ENCODE measurements around the gene GAGE13.
"Not testable (repeated sequence)": the region's sequence is repeated elsewhere in the genome, so short reads cannot be mapped to it uniquely, and the experiment has no call there.

The GAGE13 gene

DNA sequence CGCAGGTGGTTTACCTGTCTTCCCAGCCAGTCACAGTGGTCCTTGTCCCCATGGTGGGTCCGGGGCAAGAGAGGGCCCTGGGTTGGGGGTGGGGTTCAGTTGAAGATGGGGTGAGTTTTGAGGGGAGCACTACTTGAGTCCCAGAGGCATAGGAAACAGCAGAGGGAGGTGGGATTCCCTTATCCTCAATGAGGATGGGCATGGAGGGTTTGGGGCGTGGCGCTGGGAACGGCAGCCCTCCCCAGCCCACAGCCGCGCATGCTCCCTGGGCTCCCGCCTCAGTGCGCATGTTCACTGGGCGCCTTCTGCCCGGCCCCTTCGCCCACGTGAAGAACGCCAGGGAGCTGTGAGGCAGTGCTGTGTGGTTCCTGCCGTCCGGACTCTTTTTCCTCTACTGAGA lies at the start of gene GAGE13:
GAGE13 (plus strand) TSS at position 301 of the 400 bp plus-strand sequence. CDS start 1,156 bp downstream, outside the sequence.
- DNase-seq: not testable (repeated sequence)

GRCh38 chrX:49282647-49283011 lies 48.8 kb upstream of the GAGE13 start:
- DNase-seq: no peak

DNA sequence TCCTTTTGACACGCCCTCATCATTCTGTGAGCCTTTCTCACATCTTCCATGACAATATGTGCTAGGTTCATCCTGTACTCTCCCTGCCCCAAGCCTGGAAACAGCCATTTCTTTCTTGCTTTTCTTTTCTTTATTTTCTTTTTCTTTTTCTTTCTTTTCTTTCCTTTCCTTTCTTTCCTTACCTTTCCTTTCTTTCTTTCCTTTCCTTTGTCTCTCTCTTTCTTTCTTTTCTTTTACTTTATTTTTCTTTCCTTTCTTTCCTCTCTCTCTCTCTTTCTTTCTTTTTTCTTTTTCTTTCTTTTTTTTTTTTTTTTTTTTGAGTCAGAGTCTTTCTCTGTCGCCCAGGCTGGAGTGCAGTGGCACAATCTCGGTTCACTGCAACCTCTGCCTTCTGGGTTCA lies 47.2 kb upstream of the GAGE13 start:
- no peak for DNase-seq

DNA sequence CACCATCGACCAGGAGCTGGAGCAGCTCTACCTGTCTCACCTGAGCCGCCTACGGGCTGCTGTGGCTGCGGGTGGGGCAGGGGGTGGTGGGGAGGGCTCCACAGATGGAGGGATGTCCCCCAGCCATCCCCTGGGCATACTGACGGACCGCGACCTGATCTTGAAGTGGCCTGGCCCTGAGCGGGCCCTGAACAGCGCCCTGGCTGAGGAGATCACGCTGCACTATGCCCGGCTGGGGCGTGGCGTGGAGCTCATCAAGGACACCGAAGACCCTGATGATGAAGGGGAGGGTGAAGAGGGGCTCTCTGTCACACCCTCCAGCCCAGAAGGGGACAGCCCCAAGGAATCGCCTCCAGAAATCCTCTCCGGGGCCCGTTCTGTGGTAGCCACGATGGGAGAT lies 45.2 kb upstream of the GAGE13 start:
- no peak for DNase-seq

GRCh38 chrX:49286581-49286980 lies 44.8 kb upstream of the GAGE13 start:
- no peak for DNase-seq

DNA sequence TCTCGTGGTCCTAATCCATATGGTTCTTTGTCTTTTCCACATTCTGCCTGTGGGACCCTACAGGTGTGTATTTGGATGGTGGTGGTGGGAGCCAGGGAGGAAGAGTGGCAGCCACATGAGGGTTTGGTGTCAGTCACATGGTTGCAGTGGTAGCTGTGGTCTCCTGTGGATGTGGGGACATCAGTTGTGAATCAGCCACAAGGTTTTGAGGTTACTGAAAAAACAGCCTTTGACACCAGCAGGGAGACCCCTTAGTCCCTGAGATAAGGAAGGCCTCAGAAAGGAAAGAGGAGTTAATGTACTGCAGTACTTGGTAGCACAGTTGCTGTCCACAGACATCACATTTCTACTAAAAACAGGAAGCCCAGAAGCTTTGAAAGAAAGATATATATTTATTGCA lies 43.7 kb upstream of the GAGE13 start:
- no peak for DNase-seq

DNA sequence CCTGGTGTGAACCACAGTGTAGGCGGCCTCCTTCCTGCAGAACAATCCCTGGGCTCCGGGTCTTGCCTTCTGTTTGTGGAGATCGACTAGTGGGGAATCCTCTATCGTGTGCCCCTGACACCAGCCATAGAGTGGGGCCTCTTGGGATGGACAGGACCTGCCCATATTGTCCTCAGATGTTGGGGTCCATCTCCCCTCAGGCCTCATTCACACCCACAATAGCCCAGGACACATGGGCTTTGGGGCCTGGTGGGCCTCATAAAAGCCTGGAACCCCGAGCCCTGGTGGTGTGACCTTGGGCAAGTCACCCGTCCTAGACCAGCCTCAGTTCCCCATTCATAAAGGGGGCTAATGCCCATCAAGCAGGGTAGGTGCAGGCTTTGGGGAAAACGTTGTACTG lies 41.2 kb upstream of the GAGE13 start:
- DNase-seq: no peak

DNA sequence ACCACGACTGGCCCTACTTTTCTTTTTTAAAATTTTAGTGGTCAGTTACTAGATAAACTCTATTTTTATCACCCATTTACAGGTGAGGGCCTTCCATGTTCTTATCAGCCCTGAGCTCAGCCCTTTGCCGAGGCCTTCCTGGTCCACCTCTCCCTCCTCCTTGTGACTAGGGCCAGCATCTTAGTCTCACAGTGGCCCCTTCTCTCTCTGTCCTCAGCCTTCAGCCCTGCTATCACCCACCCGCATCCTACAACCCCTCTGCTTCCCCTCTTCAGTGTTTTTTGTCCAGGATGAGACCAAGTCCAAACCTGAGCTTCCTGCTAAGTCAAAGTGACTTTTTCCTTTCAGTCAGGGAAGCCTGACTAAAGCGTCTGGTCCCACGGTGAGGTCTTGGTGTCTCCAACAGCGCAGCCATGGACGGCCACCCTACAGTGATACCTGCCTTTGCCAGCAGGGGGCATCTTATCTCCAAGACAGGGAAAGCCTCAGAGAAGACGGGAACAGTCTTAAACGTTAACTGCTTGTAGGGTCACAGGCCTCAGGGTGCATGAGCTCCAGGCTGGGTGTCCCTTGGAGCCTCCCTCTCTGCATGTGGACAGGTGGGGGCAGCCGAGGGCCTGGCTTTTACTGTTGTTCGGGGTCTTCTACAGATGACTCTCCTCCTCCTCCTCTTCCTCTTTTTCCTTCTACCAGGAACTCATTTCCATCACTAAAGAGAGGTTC lies 39.6 kb upstream of the GAGE13 start:
- DNase-seq: peak; percentile 75

DNA sequence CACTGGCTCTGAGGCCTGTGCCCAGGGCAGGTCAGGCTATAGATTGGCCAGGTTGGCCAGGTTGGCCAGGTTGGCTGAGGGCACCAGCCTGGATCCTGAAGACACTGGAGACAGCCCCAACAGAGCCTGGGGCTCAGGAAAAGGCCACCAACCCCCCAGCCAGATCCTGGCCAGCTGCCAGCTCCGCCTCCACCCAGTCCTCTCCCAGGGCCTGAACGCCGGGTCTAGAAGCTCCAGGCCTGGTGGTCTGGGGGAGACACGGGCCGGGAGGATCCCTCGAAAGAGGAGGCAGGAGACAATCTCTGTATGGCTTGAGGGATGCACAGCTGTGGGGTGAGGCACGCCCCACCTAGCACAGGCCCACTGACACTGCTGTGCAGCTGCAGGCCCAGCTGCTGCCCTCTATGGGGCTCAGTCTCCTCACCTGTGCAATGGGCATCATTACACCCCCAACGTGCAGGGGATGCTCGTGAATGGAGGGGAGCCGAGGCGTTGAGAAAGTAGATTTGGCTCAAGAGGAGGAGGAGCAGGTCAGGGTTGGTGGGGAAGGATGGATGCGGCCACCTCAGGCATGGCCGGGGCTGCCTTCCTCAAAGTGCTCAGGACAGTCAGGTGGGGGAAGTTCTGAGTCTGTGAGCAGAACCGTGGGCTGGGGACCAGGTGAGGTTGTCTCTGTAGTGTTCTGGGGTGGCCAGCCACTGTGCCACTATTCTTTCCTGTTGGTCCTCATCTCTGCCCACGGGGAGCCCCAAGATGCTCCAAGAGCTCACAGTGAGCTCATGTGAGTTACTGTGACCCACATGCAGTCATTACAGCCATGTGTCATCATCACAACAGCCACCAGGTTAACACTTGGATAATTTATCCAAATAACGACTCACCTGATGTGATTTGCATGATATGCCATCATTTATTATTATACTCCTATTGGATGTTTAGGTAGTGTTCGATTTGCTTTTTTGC lies 38.7 kb upstream of the GAGE13 start:
- no peak for DNase-seq

- not testable (repeated sequence) for DNase-seq
Observed at GRCh38 chrX:49299293-49299692, 32.1 kb upstream of the GAGE13 start.

DNA sequence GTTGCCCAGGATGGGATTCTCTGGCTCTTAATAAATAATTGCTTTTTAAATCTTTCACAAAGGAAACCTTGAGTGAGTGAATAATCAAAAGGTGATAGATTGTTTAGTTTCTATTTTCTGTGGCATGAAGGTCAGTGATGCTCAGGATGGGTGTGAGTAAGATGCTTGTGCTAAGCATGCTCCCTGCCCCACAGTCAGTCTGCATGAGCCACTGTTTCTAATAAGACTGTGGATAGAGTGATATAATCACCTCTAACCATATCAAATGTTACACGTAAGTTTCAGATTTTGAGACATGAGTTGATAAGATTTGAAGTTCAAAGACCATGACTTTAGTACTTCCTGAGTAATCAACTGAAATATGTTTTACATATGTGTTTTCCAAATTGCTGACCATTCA lies 30.7 kb upstream of the GAGE13 start:
- DNase-seq: no peak

GRCh38 chrX:49303346-49303745 lies 28.0 kb upstream of the GAGE13 start, which contains the start of gene GAGE10:
TSS of gene GAGE10 (plus strand) at chrX:49303646. CDS start at chrX:49304860, 1,214 bp downstream.
- no peak for DNase-seq

- not testable (repeated sequence) for DNase-seq
Observed at GRCh38 chrX:49307775-49308174, 23.6 kb upstream of the GAGE13 start.

DNA sequence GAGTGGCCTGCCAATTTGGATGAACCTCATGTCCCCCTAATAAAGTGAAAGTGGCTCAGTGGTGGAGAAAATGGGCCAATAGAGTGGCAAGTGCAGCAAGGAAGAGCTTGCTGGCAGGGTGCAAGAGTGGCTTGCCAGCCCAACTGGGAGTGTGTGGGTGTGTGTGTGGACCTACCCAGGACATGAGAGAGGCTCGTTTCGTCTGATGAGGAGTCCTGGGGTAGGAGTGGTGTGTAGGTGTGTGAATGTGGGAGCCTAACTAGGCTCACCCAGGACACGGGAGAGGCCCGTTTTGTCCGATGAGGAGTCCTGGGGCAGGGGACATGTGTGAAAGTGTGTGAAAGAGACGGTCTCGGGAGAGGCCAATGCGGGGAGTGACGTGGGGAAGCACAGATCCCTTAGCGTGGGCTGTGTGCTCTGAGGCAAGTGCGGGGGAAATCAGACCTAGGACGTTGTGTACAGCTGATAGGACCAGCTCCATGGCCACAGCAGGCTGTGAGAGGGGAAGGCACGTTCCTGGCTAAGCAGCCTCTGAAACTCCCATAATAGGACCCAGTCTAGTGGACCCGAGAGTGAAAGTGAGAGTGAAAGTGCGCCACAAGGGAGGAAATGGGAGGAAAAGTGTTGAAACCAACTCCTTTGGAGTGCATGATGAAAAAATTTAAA lies 22.6 kb upstream of the GAGE13 start:
- DNase-seq: no peak

GRCh38 chrX:49309401-49309981 lies 21.9 kb upstream of the GAGE13 start:
- DNase-seq: no peak

DNA sequence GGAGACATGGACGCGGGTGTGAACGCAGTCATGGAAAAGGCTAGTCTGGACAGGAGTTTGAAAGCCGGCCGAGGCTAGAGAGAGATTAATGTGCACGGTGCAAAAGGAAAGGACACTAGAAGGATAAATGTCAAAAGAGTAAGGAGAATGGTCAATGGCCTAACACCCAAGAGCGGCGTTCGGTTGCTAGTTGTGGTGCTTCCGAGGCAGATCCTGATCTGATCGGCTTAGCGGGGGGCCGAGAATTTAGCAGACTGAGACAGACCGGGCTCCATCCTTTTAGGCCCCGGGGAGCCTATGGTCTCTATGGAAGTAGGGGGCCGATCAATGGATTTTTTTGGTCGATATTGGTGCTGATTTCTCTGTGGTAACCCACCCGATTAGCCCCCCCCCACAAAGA lies 21.0 kb upstream of the GAGE13 start:
- DNase-seq: no peak

- DNase-seq: no peak
Observed at GRCh38 chrX:49312176-49312575, 19.2 kb upstream of the GAGE13 start.

- no peak for DNase-seq
Observed at GRCh38 chrX:49316085-49316484, 15.3 kb upstream of the GAGE13 start.

- DNase-seq: not testable (repeated sequence)
Observed at GRCh38 chrX:49321737-49322136, 9.6 kb upstream of the GAGE13 start, which contains the start of gene GAGE12J. TSS of gene GAGE12J (plus strand) at chrX:49322037. CDS start at chrX:49323194, 1,157 bp downstream.

DNA sequence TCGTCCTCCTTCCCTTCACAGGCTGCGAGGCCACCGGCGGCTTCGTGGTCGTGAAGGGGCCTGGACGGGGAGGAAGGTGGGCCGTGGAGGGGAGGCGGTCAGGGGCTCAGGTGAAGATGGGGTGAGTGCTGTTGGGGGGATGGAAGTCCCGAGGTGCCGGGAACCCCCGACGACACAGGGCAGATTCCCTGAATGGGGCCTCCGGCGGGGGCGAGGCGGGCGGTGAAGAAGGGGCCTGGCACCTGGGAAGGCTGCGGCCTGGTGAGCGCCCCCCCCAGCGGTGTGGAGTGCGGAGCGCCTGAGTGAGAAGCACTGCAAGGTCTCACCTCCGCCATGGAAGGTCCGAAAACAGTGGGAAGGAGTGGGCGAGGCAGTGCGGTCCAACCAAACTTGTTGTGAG lies 9.1 kb upstream of the GAGE13 start:
- not testable (repeated sequence) for DNase-seq

GRCh38 chrX:49323735-49324134 lies 7.6 kb upstream of the GAGE13 start:
- DNase-seq: not testable (repeated sequence)

GRCh38 chrX:49330421-49330820 lies 961 bp upstream of the GAGE13 start:
- DNase-seq: not testable (repeated sequence)

- not testable (repeated sequence) for DNase-seq
Observed at GRCh38 chrX:49331841-49332240, 459 bp downstream of the GAGE13 start.
